Left forelimb (tissue), 1 donor: ENCODE results near the gene PDE6B.
A peak's percentile ranks its signal among the peaks of the same experiment; 100 is the strongest.
"Not testable (repeated sequence)": the region's sequence is repeated elsewhere in the genome, so short reads cannot be mapped to it uniquely, and the experiment has no call there.

Experiments used
- DNase-seq: peaks from one replicate; pipeline ENCODE4 v3.0.0-alpha.2; 2018; ENCODE audit warnings: low spot score

PDE6B gene

GRCh38 chr4:635851-636627, 10.7 kb downstream of the PDE6B start:
- DNase-seq, result peak; percentile 55

DNA sequence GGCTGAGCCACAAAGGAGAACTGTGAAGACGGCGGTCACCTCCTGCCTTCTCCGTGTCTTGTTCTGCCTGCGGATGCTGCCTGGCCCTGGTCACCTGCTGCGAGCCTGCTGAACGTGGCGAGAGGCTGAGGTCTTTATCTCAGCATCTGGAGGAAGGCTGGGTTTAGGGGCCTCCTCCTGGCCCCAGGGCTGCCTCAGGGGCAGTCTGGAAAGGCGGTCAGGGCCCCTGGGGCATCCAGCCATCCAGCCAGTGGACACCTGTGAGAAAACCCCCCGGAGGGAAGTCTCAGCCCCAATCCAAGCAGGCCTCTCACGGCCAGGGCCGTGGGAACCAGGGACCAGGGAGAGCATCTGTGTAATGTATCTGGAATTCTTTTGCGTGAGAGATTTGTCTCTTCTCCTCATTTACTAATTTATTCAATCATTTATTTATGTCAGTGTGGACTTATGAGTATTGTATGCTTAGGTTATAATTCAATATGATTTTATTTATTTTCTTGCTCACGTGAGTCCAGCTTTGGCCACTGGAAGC, 11.3 kb downstream of the PDE6B start:
- DNase-seq, result peak; percentile 30

GRCh38 chr4:637536-638280, 12.3 kb downstream of the PDE6B start:
- DNase-seq, result peak; percentile 53

GRCh38 chr4:642366-642765, 17.0 kb downstream of the PDE6B start:
- not testable (repeated sequence) for DNase-seq

- DNase-seq, result no peak
Observed at GRCh38 chr4:646460-646859, 21.1 kb downstream of the PDE6B start.

- no peak for DNase-seq
Observed at GRCh38 chr4:647481-647880, 22.1 kb downstream of the PDE6B start.

DNA sequence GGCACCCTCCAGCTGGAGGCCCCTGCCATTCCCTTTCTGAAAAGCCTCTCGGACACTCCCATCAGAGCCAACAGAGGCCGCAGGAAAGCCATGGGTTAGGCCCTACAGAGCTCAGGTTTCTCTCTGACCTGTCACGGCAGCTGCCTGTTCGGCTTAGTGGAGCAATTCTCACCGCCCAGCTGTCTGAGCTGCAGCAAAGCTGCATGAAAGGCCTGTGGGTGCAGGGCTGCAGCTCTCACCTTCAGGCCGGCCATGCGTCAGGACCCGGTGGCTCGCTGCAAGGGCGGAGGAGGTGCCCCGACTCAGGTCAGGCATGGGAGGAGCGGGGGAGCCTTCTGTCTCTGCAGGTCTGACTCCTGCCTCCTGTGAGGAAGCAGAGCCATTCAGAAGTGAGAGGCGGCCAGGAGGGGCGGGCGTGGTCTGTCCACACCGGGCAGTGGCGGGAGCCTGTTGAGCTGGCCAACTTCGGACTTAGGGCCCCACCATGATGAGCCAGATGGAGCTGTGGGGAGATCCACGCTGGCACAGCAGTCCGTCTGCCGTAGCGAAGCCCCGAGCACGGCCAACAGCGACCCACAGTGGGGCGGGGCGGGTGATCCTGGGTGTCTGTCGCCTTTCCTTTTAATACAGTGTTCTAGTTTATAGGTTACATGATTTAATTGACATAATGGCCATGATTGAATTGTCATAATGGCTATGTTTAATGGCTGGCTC, 23.4 kb downstream of the PDE6B start:
- DNase-seq, result no peak

GRCh38 chr4:649293-649625, 23.9 kb downstream of the PDE6B start:
- DNase-seq, result no peak

DNA sequence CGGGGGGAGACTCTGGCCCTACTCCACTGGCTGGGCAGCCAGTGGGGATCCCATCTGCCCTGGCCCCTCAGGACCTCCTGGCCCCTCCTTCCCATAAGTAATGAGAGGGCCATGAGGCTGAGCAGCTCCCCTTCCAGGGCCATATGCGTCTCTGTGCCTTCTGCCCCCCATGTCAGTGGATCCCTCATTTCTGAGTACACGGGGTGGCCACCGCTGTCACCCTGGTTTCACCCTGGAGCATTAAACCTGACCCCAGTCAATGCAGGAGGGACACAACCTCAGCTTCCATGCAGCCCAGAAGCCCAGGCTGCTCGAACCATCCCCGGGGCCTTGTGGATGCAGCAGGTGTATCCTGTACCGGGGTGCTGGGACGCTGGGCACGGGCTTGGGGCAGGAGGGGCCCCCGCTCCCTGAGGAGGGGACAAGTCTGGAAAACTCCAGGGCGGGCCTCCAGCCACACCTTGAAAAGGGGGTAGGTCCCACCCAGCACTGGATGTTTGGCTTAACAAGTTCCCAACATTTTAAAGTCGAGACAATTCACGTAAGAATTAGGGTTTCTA, 24.5 kb downstream of the PDE6B start:
- DNase-seq, result no peak

- DNase-seq, result peak; percentile 51
Observed at GRCh38 chr4:650461-650860, 25.1 kb downstream of the PDE6B start.

DNA sequence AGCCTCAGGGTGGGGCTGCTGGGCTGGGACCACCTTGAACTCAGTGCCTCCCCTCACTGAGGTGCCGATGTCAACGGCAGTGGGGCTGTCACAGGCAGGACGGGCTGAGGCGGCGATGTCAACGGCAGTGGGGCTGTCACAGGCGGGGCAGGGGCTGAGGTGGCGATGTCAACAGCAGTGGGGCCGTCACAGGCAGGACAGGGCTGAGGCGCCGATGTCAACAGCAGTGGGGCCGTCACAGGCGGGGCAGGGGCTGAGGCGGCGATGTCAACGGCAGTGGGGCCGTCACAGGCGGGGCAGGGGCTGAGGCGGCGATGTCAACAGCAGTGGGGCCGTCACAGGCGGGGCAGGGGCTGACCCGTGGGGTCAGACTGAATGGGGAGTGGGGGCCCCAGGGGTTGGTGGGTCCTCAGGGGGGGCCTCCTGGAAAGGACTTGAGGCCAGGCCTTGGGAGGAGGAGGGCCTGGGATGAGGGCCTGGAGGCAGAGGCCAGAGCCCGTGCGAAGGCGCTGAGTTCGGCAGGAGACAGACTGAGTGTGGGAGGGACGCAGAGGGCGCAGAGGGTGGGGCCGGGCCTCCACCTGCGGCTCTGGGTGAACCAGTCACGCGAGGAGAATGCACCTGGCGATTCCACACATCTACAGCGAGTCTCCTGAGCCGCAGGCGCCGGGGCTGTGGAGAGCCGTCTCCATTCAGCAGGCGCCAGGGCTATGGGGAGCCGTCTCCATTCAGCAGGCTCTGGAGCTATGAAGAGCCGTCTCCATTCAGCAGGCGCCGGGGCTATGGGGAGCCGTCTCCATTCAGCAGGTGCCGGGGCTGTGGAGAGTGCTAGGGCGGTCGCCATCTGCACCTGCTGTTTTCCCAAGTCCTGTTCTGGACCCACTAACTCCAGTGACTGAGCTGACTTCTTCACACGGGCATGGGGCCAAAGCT, 25.8 kb downstream of the PDE6B start:
- no peak for DNase-seq

- DNase-seq, result peak; percentile 53
Observed at GRCh38 chr4:651884-652642, 26.7 kb downstream of the PDE6B start.

DNA sequence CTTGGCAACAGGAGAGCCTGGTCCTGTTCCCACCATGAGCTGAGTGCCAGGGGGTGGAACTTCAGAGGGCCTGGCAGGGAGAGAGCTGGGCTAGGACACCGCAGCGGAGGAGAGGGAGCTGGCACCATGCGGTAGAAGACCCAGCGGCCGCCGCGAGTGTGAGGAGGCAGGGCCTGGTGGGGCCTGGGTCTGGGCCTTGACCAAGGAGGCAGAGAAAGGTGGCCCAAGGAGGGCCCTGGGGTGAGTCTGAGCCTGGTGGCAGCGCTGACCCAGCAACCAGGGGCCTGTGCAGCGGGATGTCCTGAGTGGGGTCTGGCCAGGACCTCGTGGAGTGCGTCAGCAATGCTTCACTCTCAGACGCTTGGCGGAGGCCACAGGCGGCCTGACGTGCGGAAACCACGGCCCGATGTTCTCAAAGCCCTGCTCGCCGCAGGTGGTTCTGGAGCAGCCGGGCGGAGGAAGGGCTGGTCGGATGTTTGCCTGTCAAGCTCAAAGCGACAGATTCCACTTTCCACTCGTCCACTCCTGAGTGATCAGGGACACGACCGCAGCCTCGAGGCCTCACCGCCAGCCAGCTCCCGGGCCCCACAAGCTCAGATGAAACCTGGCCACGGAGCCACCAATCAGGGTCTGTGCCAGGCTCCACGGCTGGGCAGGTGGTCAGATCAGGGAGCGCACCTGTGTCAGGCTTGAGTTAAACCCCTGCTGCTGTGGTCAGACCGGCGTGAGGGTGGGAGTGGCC, 27.9 kb downstream of the PDE6B start:
- peak; percentile 47 for DNase-seq

DNA sequence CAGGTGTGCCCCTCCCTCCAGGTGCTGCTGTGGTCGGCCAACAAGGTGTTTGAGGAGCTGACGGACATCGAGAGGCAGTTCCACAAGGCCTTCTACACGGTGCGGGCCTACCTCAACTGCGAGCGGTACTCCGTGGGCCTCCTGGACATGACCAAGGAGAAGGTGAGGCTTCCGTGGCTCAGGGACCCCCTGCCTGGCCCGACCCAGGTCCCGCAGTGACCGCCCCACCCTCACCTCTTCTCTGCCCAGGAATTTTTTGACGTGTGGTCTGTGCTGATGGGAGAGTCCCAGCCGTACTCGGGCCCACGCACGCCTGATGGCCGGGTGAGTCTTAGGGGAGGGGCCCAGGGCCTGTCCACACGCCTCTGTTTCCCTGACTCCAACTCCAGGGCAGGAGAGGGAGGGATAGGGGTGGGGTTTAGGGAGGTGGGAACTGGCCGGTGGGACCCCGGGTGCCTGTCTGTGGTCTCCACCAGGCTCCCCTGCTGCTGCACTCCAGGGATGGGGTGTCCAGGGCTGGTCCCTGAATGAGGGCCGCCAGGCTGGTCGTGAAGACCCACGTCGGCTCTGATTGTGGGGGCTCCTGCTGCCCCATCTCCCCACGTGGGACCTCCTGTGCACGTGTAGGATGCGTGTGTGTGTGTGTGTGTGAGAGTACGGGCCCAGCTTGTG, 28.6 kb downstream of the PDE6B start:
- peak; percentile 52 for DNase-seq

- peak; percentile 36 for DNase-seq
Observed at GRCh38 chr4:654503-654845, 29.1 kb downstream of the PDE6B start.

- DNase-seq, result peak; percentile 38
Observed at GRCh38 chr4:654871-655463, 29.6 kb downstream of the PDE6B start.

GRCh38 chr4:655464-656151, 30.2 kb downstream of the PDE6B start:
- peak; percentile 59 for DNase-seq
